ENCODE measurements around the gene SST.
"Not testable (repeated sequence)": the region's sequence is repeated elsewhere in the genome, so short reads cannot be mapped to it uniquely, and the experiment has no call there.

The SST gene

GRCh38 chr3:187684444-187684843 is 14.2 kb upstream of the SST start:
- no peak for DNase-seq (ENCODE audit: low spot score)

GRCh38 chr3:187681756-187682155 is 11.6 kb upstream of the SST start:
- DNase-seq (ENCODE audit: low spot score), result not testable (repeated sequence)

- DNase-seq (ENCODE audit: low spot score), result peak; percentile 64
Observed at GRCh38 chr3:187679638-187680396, 9.6 kb upstream of the SST start.

GRCh38 chr3:187678726-187679268 is 8.6 kb upstream of the SST start:
- DNase-seq (ENCODE audit: low spot score), result peak; percentile 47

- DNase-seq (ENCODE audit: low spot score), result no peak
Observed at GRCh38 chr3:187677604-187678003, 7.4 kb upstream of the SST start.

- DNase-seq (ENCODE audit: low spot score), result no peak
Observed at GRCh38 chr3:187673012-187673411, 2.8 kb upstream of the SST start.

- DNase-seq (ENCODE audit: low spot score), result no peak
Observed at GRCh38 chr3:187667526-187667925, 2.7 kb downstream of the SST start.

- no peak for DNase-seq (ENCODE audit: low spot score)
Observed at GRCh38 chr3:187665764-187666402, 4.3 kb downstream of the SST start.

- DNase-seq (ENCODE audit: low spot score), result no peak
Observed at GRCh38 chr3:187665010-187665409, 5.2 kb downstream of the SST start.

GRCh38 chr3:187662848-187663409 is 7.3 kb downstream of the SST start:
- DNase-seq (ENCODE audit: low spot score), result no peak

GRCh38 chr3:187661267-187661666 is 8.9 kb downstream of the SST start:
- no peak for DNase-seq (ENCODE audit: low spot score)

- DNase-seq (ENCODE audit: low spot score), result no peak
Observed at GRCh38 chr3:187651282-187651681, 18.9 kb downstream of the SST start.

GRCh38 chr3:187648177-187648576 is 22.0 kb downstream of the SST start:
- DNase-seq (ENCODE audit: low spot score), result no peak

GRCh38 chr3:187646906-187647660 is 23.1 kb downstream of the SST start:
- DNase-seq (ENCODE audit: low spot score), result no peak

- DNase-seq (ENCODE audit: low spot score), result not testable (repeated sequence)
Observed at GRCh38 chr3:187645379-187645778, 24.8 kb downstream of the SST start.

GRCh38 chr3:187642861-187643260 is 27.3 kb downstream of the SST start:
- no peak for DNase-seq (ENCODE audit: low spot score)

- no peak for DNase-seq (ENCODE audit: low spot score)
Observed at GRCh38 chr3:187641320-187642016, 28.7 kb downstream of the SST start.

- DNase-seq (ENCODE audit: low spot score), result no peak
Observed at GRCh38 chr3:187640569-187641059, 29.6 kb downstream of the SST start.

GRCh38 chr3:187639927-187640568 is 30.1 kb downstream of the SST start:
- no peak for DNase-seq (ENCODE audit: low spot score)

- no peak for DNase-seq (ENCODE audit: low spot score)
Observed at GRCh38 chr3:187636528-187636927, 33.7 kb downstream of the SST start.

GRCh38 chr3:187630404-187630803 is 39.8 kb downstream of the SST start:
- DNase-seq (ENCODE audit: low spot score), result no peak

Data from kidney capillary endothelial cell (primary cell).